ENCODE results near the gene MOV10L1.

GRCh38 chr22:50072167-50072555 lies 17.6 kb upstream of the MOV10L1 start:
- TF ChIP-seq CTCF (IDR thresholded peaks at IDR 0.05 in 4 of 5, conservative IDR thresholded peaks at IDR 0.05 in 1 of 5) (no peak), POLR2A (IDR thresholded peaks at IDR 0.05) (no peak)

Measured in gastrocnemius medialis (tissue), 4 donors.